ENCODE results near the gene VPS35L. TPM values are rescaled to one million over a fixed set of nuclear protein-coding genes. Genes with fewer than 3 reads are reported as not detected.

The VPS35L gene
- total RNA-seq, 2 experiments from 2014 or later = 29.0 to 31.0 TPM

- CTCF ChIA-PET = interaction anchor here (1.0 kb wide), 2 partner anchors 20 to 163 kb away, joined by 3 read pairs; partner anchors contain the start of gene VPS35L
Measured at GRCh38 chr16:19717741-19718623, 162.5 kb downstream of the VPS35L start, which contains the start of the genes IQCK and KNOP1. Gene IQCK, plus strand, starts transcription at chr16:19718271. Its CDS starts 36 bp downstream, at chr16:19718307. Gene KNOP1, minus strand, starts transcription at chr16:19718227. Its CDS starts 3,192 bp downstream, at chr16:19715035.

GRCh38 chr16:19718624-19718965 lies 163.1 kb downstream of the VPS35L start:
- POLR2A ChIA-PET = interaction anchor here (0.7 kb wide), 1 partner anchor 162 kb away, joined by 4 read pairs; no protein-coding TSS in a partner anchor
- CTCF ChIA-PET = interaction anchor here (1.0 kb wide), 2 partner anchors 20 to 163 kb away, joined by 3 read pairs; partner anchors contain the start of gene VPS35L

More at GRCh38 chr16:19717741-19718623, 162.5 kb downstream of the VPS35L start, which contains the start of the genes IQCK and KNOP1:
- POLR2A ChIA-PET = interaction anchor here (0.7 to 1.1 kb wide), 2 partner anchors 12 to 162 kb away, joined by 4 read pairs; no protein-coding TSS in a partner anchor

GRCh38 chr16:19722269-19722952 lies 166.9 kb downstream of the VPS35L start:
- POLR2A ChIA-PET = interaction anchor here (0.7 kb wide), 1 partner anchor 45 kb away, joined by 3 read pairs; no protein-coding TSS in a partner anchor

GRCh38 chr16:19722981-19723380 lies 167.5 kb downstream of the VPS35L start:
- CTCF ChIA-PET = no interaction called here
- POLR2A ChIA-PET = interaction anchor here (0.7 kb wide), 1 partner anchor 44 kb away, joined by 3 read pairs; no protein-coding TSS in a partner anchor

More at GRCh38 chr16:19722269-19722952, 166.9 kb downstream of the VPS35L start:
- CTCF ChIA-PET = no interaction called here

GRCh38 chr16:19728636-19728965 lies 173.1 kb downstream of the VPS35L start:
- CTCF ChIA-PET = no interaction called here
- POLR2A ChIA-PET = no interaction called here

- POLR2A ChIA-PET = no interaction called here
- CTCF ChIA-PET = no interaction called here
Measured at GRCh38 chr16:19733551-19733950, 178.0 kb downstream of the VPS35L start.

GRCh38 chr16:19735074-19735867 lies 179.8 kb downstream of the VPS35L start:
- POLR2A ChIA-PET = interaction anchor here (0.6 kb wide), 2 partner anchors 9 to 80 kb away, joined by 3 to 8 read pairs; no protein-coding TSS in a partner anchor
- CTCF ChIA-PET = no interaction called here

GRCh38 chr16:19737306-19738038 lies 182.0 kb downstream of the VPS35L start:
- CTCF ChIA-PET = interaction anchor here (0.7 kb wide), 1 partner anchor 35 kb away, joined by 4 read pairs; no protein-coding TSS in a partner anchor

GRCh38 chr16:19741354-19741753 lies 185.9 kb downstream of the VPS35L start:
- ChIA-PET CTCF (no interaction called here), POLR2A (no interaction called here)

More at GRCh38 chr16:19737306-19738038, 182.0 kb downstream of the VPS35L start:
- POLR2A ChIA-PET = no interaction called here

- ChIA-PET POLR2A (no interaction called here), CTCF (no interaction called here)
Measured at GRCh38 chr16:19743816-19744159, 188.3 kb downstream of the VPS35L start.

GRCh38 chr16:19744670-19745069 lies 189.2 kb downstream of the VPS35L start:
- POLR2A ChIA-PET = no interaction called here
- CTCF ChIA-PET = no interaction called here

- CTCF ChIA-PET = no interaction called here
Measured at GRCh38 chr16:19745286-19746010, 189.9 kb downstream of the VPS35L start.

GRCh38 chr16:19746561-19746960 lies 191.1 kb downstream of the VPS35L start:
- POLR2A ChIA-PET = no interaction called here
- CTCF ChIA-PET = no interaction called here

More at GRCh38 chr16:19745286-19746010, 189.9 kb downstream of the VPS35L start:
- POLR2A ChIA-PET = no interaction called here

GRCh38 chr16:19748389-19749168 lies 193.1 kb downstream of the VPS35L start:
- ChIA-PET CTCF (no interaction called here), POLR2A (no interaction called here)

- POLR2A ChIA-PET = no interaction called here
- CTCF ChIA-PET = no interaction called here
Measured at GRCh38 chr16:19749571-19750080, 194.1 kb downstream of the VPS35L start.

All from activated CD8-positive, alpha-beta memory T cell treated with anti-CD3 and anti-CD28 coated beads for 36 hours (primary cell).